ENCODE data around the gene ADI1. TPM values are rescaled to one million over a fixed set of nuclear protein-coding genes. Genes with fewer than 3 reads are reported as not detected.
"Not testable (repeated sequence)": the region's sequence is repeated elsewhere in the genome, so short reads cannot be mapped to it uniquely, and the experiment has no call there.

ADI1 gene
- total RNA-seq, 1 donor from 2014 or later, result 41.6 TPM

- intact Hi-C loops (cut with micrococcal nuclease), result no loop called here
These were observed 10.1 kb upstream of the ADI1 start for GRCh38 chr2:3529316-3530025.

GRCh38 chr2:3527886-3528785, 8.8 kb upstream of the ADI1 start:
- intact Hi-C loops (cut with micrococcal nuclease), result no loop called here

DNA sequence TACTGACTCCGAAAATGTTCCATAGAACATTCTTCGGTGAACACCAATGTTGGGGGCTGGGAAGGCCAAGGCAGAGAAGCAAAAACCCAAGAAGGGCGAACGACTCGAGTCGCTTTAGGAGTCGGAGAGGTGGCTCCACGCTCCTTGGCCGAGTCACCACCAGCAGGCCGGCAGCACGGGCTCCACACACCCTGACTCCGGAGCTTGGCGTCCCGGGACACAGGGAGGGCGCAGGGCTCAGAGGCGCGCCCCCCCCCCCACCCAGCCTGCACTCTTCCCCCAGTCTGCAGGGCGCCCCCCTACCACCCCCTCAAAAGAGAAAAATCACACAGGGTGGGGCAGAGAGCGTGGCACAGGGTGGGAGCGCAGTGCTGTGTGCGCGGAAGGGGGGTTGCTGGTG, 7.5 kb upstream of the ADI1 start:
- intact Hi-C loops (cut with micrococcal nuclease), result no loop called here

DNA sequence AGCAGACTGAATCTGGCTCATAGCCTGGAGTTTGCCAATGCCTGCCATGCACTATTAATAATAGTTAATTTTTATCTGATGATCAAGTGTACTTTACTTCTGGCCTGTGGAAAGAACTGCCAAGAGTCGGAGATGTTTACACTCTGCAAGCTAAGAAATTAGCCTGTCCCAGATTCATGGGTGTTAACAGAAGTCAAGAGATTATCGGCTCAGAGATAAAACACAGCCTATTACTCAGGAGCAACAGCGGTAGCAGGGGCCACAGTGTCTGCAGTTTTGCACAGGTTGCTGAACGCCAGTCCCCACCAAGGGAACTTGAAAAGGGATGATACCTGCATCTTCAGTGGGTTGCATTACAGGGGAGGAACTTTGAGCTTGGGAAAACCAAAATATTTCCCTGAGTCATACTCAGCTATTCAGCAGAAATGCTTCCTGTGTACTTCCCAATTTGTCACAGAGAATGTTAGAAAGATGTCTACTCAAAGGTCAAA, 4.3 kb upstream of the ADI1 start:
- intact Hi-C loops (cut with micrococcal nuclease), result no loop called here

- intact Hi-C loops (cut with micrococcal nuclease), result no loop called here
These were observed 3.7 kb upstream of the ADI1 start for GRCh38 chr2:3522961-3523421.

GRCh38 chr2:3520591-3520990, 1.3 kb upstream of the ADI1 start:
- intact Hi-C loops (cut with micrococcal nuclease), result no loop called here

DNA sequence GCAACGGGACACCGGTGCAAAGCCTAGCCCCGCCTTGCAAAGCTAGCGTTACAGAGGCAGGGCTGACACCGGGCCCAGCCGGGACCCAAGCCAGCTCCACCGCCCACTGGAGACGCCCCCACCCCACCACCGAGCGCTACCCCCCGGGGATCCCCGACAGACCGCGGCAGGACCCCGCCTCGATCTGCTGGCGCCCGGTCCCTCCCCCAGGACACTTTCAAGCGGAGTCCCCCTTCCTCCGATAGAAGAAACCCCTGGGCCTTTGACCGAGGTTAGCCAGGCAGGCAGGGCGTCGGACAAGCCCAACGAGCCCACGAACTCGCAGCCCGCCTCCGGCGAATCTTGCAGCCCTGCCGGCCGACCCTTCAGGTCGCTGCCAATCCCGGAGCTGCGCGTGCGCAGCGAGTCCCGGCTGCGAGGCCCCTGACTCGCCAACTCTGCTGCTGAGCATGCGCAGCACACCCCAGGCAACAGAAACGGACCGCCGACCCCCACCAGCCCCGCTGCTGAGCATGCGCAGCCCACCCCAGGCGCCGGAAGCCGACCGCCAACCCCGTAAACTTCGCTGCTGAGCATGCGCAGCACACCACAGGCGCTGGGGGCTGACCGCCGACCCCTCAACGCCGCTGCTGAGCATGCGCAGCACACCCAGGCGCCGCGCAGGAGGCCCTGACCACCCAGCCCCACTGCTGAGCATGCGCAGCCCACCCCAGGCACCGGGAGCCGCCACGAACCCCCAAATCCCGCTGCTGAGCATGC, 656 bp downstream of the ADI1 start:
- intact Hi-C loops (cut with micrococcal nuclease), result loop anchor here (1.0 to 10.0 kb wide), 5 partner anchors 40 to 904 kb away; partner anchors contain the start of genes EIPR1, RNASEH1 and RPS7

DNA sequence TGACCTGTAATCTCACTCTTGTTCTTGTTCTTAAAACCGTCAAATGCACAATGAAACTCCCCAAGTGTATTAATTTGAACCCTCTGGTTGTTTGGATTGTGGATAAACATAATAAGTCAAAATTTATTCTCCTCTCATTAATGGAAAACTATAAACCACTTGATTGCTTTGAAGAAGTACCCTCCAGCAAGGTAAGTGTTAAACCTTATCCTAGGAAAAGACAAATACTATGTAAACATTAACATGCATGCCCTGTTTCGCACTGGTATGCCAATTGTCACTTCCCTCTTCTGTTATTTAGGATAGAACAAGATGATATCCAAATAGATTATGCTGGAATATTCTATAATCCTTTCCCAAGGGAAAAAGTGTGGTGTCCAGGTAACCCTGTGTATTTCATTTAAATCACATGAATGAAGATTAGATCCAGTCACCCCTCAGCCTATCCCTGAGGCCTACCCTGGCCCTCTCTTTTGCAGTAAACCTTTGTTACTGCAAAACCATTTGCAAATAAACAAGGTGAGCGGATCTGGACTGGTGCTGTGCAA, 1.3 kb downstream of the ADI1 start:
- intact Hi-C loops (cut with micrococcal nuclease), result loop anchor here (10.0 kb wide), 1 partner anchor 903 kb away; no protein-coding TSS in a partner anchor

DNA sequence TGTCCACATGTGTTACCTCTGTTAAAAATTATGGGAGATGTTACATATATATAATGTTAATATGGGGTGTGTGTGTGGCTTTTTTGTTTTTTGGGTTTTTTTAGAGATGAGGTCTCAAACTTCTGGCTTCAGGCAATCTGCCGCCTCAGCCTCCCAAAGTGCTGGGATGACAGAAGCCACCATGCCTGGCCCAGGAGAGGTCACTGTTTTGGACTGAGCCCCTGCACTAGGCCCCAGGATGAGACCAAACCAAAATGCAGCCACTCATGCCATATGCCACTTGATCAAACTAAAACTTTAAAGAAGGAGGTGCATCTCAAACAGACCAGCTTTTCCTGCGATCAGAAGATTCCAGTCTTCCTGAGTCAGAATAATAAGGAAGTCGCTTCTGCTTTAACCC, 2.5 kb downstream of the ADI1 start:
- intact Hi-C loops (cut with micrococcal nuclease), result loop anchor here (10.0 kb wide), 1 partner anchor 902 kb away; no protein-coding TSS in a partner anchor

- intact Hi-C loops (cut with micrococcal nuclease), result loop anchor here (10.0 kb wide), 1 partner anchor 901 kb away; no protein-coding TSS in a partner anchor
These were observed 3.9 kb downstream of the ADI1 start for GRCh38 chr2:3515438-3515837.

DNA sequence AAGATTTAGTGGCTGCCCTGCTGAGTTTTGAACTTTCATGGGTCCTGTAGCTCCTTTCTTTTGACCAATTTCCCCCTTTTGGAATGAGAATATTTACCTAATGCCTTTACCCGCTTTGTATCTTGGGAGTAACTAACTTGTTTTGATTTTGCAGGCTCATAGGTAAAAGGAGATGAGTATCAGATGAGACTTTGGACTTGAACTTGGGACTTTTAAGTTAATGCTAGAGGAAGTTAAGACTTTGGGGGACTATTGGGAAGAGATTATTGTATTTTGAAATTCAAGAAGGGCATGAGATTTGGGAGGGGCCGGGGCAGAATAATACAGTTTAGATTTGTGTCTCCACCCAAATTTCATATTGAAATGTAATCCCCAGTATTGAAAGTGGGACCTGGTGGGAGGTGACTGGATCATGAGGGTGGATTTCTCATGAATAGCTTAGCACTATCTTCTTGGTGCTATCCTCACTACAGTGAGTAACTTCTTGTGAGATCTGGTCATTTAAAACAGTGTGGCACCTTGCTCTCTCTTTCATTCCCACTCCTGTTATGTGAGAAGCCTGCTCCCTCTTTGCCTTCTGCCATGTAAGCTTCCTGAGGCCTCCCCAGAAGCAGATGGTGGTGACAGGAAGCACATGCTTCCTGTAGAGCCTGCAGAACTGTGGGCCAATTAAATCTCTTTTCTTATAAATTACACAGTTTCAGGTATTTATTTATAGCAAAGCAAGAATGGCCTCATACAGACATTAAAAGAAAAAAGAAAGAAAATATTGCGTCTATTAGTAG, 6.1 kb downstream of the ADI1 start:
- intact Hi-C loops (cut with micrococcal nuclease), result loop anchor here (10.0 kb wide), 1 partner anchor 898 kb away; no protein-coding TSS in a partner anchor

DNA sequence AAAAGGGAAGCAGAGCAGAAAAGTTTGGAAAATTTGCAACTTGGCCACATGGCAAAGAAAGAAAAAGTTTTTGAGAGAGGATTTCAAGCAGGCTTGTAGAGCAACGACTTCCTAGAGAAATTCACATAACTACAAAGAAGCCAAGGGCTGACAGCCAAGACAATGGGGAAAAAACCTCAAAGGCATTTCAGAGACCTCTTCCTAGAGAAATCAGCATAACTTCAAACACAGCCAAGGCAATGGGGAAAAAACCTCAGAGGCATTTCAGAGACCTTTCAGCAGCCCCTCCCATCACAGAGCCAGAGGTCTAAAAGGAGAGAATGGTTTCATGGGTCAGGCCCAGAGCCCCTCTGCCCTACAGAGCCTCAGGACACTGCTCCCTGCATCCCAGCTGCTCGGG, 7.2 kb downstream of the ADI1 start:
- intact Hi-C loops (cut with micrococcal nuclease), result loop anchor here (10.0 kb wide), 1 partner anchor 897 kb away; no protein-coding TSS in a partner anchor

- intact Hi-C loops (cut with micrococcal nuclease), result no loop called here
These were observed 13.6 kb downstream of the ADI1 start for GRCh38 chr2:3505771-3506170.

DNA sequence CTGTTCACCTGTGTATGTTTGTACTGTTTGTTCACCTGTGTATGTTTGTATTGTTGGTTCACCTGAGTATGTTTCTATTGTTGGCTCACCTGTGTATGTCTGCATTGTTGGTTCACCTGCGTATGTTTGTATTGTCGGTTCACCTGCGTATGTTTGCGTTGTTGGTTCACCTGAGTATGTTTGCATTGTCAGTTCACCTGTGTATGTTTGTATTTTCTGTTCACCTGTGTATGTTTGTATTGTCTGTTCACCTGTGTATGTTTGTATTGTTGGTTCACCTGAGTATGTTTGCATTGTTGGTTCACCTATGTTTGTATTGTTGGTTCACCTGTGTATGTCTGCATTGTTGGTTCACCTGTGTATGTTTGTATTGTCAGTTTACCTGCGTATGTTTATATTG, 14.6 kb downstream of the ADI1 start:
- intact Hi-C loops (cut with micrococcal nuclease), result no loop called here

DNA sequence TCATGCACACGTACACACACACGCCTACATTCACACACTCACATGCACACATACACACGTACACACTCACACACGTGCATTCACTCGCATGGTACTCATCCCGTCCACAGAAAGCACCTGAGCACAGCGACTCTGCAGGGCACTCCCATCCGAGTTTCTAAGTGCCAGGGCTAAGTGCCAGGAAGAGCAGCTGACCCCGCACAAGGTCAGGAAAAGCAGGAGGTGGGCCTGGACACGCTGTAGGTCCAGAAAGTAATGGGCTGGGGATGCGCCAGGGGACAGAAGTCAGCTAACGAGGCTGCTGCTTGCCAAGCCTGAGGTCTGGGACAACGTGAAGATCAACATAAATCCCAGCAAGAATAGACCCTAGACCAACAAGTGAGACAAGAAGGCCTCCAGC, 15.8 kb downstream of the ADI1 start:
- intact Hi-C loops (cut with micrococcal nuclease), result no loop called here

DNA sequence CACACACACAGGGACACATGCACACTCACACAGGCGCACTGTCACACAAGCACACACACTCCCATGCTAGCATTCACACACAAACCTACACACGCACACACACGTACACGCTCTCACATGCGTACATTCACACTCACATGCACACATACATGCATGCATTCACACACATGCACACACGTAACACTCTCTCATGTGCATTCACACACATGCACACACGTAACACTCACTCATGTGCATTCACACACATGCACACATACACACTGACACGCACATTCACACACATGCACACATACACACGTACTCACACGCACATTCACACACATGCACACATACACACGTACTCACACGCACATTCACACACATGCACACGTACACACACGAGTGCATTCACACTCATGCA, 16.3 kb downstream of the ADI1 start:
- intact Hi-C loops (cut with micrococcal nuclease), result no loop called here

- intact Hi-C loops (cut with micrococcal nuclease), result no loop called here
These were observed 18.9 kb downstream of the ADI1 start for GRCh38 chr2:3500326-3500899.

GRCh38 chr2:3498783-3499394, 20.4 kb downstream of the ADI1 start:
- intact Hi-C loops (cut with micrococcal nuclease), result no loop called here

GRCh38 chr2:3496708-3497080, 22.6 kb downstream of the ADI1 start:
- intact Hi-C loops (cut with micrococcal nuclease), result not testable (repeated sequence)
